Activated CD4-positive, CD25-positive, alpha-beta regulatory T cell treated with anti-CD3 and anti-CD28 coated beads, Interleukin-2, amount 50 U/mL, for 16 hours (primary cell): ENCODE data around the gene KLHL28.

ENCODE experiments used
- DNase-seq: peaks from one replicate; pipeline ENCODE4 v3.0.0-alpha.2; 2020; ENCODE audit warnings: low read depth, low spot score

Gene KLHL28

DNA sequence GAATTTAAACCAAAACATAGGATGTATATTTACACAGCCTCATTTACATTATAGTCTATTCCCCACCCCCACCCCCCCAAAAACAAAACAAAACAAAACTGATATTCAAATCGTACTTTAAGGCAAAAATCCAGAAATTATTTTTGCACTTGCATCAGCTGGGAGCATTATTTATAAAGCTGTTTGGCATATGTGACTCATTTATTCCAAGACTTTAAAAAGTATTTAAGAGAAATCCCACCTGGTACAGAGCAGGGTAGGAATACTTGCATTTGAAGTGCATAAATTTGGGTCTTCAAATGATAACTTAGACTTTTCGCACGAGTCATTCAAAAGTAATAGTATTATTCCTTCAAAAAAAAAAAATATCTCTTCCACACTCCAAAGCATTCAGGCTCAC lies 1.1 kb downstream of the KLHL28 start:
- DNase-seq, result no peak

GRCh38 chr14:44960146-44960545 lies 1.6 kb downstream of the KLHL28 start:
- no peak for DNase-seq

- no peak for DNase-seq
Measured at GRCh38 chr14:44959538-44959937, 2.2 kb downstream of the KLHL28 start.

GRCh38 chr14:44956866-44957265 lies 4.9 kb downstream of the KLHL28 start:
- no peak for DNase-seq

- DNase-seq, result no peak
Measured at GRCh38 chr14:44955528-44955927, 6.2 kb downstream of the KLHL28 start.

DNA sequence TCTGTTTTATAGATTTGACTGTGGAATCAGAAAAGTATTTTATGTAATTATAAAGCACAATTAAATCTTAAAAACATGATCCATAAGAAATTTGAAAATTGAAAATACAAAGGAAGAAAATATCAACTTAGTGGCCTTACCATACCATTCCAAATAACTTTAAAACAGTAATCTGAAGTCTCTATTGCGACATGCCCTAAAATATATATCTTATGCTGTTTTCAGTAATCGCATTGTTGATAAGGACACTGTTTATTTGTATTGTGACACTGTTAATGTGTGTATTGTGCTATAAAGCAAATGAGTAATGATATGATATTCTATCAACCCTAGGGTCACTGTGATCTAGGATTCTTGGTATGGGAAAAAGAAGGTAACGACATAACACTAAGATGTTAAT lies 7.0 kb downstream of the KLHL28 start:
- DNase-seq, result no peak

DNA sequence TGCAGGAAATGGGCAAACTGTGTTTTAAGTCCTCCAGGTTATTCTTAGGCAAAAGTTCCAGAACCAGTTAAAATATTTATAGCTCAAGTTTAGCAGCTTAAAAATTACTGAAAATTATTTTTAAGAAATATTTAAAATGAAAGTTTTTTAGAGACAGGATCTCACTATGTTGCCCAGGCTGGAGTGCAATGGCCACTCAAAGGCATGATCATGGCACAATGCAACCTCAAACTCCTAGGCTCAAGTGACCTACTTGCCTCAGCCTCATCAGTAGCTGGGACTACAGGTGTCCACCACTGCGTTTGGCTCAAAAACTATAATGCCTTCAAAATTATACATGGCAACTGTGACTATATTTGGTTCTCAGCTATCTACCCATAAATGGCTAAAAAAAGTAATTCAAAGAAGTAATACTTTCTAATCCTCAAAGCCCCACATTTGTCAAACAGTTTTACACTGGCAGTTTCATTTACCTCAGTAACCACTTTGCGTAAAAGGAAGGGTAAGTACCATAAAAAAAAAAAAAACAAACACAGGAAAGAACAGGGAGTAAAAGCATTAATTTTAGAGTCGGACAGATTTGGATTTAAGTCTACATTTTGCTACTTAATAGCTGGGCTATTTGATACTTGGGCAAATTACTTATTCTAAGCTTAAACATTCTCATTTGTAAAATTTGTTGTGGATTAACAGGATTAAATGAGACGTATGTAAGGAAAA lies 9.2 kb downstream of the KLHL28 start:
- DNase-seq, result no peak

- DNase-seq, result no peak
Measured at GRCh38 chr14:44951051-44951450, 10.7 kb downstream of the KLHL28 start.

GRCh38 chr14:44945264-44945663 lies 16.5 kb downstream of the KLHL28 start:
- no peak for DNase-seq

- no peak for DNase-seq
Measured at GRCh38 chr14:44944107-44944506, 17.6 kb downstream of the KLHL28 start.

DNA sequence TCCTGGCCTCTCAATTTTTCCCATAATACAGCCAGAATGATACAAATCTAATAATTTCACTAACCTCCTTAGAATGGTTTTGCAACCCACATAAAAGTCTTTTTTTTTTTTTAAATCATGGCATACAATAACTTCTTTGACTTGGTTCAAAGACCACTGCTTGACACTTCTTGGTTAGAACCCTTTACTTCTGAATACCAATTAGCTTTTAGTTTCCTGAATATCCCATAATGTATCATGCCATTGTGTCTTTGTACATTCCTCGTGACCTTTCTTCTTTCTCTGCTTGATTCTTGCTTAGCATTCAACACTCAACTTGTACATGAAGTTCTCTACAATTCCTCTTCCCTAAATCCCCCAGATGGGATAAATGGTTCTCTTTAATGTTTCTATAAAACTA lies 19.3 kb downstream of the KLHL28 start:
- no peak for DNase-seq

DNA sequence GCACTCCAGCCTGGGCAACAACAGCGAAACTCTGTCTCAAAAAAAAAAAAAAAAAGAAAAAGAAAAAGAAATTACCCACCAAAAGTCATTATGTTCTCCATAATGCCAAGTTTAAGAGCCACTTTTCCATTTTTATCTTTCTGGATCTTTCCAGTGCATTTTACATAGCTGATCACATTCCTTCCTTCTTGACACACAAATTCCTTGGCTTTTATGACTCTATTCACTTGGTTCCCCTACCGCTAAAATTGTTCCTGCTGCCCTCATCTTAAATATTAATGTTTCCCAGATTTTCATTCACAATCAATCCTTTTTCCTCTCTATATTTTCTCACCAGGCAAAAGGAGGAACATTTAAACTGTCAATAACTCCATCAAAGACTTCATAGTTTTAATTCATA lies 20.2 kb downstream of the KLHL28 start:
- DNase-seq, result no peak

GRCh38 chr14:44940944-44941343 lies 20.8 kb downstream of the KLHL28 start:
- no peak for DNase-seq

GRCh38 chr14:44940211-44940610 lies 21.5 kb downstream of the KLHL28 start:
- no peak for DNase-seq

DNA sequence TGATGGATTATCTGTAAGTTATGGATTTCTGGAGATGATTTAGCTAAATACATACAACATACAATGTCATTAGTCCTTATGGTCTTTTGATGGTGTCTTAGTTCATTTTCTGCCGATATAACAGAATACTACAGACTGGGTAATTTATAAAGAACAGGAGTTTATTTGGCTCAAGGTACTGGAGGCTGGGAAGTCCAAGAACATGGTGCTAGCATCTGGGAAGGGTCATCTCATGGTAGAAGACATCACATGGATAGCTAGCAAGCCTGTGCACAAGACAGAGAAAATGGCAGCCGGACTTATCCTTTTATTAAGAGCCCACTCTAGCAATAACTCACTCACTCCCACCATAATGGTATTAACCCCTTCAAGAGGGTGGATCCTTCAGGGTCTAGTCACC lies 24.2 kb downstream of the KLHL28 start:
- DNase-seq, result no peak

GRCh38 chr14:44935155-44935554 lies 26.6 kb downstream of the KLHL28 start:
- DNase-seq, result no peak

GRCh38 chr14:44928793-44929192 lies 33.0 kb downstream of the KLHL28 start:
- DNase-seq, result no peak

DNA sequence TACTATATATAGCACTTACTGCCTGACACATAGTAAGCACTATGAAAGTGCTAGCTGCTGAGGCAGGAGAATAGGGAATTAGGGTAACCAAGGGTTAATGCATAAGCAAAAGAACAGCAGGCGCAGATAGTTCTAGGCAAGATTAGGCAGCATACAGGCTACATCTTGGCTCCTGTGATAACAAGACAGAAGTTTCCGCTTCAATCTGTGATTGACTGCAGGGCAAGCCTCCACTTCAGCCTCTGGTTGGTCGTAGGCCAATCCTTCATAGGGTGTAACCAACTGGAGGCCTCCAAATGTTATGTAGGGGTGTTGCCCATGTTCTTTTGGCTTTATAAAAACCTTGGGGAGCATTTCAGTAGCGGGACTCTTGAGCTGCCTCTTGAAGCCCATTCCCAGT lies 46.9 kb downstream of the KLHL28 start:
- no peak for DNase-seq

DNA sequence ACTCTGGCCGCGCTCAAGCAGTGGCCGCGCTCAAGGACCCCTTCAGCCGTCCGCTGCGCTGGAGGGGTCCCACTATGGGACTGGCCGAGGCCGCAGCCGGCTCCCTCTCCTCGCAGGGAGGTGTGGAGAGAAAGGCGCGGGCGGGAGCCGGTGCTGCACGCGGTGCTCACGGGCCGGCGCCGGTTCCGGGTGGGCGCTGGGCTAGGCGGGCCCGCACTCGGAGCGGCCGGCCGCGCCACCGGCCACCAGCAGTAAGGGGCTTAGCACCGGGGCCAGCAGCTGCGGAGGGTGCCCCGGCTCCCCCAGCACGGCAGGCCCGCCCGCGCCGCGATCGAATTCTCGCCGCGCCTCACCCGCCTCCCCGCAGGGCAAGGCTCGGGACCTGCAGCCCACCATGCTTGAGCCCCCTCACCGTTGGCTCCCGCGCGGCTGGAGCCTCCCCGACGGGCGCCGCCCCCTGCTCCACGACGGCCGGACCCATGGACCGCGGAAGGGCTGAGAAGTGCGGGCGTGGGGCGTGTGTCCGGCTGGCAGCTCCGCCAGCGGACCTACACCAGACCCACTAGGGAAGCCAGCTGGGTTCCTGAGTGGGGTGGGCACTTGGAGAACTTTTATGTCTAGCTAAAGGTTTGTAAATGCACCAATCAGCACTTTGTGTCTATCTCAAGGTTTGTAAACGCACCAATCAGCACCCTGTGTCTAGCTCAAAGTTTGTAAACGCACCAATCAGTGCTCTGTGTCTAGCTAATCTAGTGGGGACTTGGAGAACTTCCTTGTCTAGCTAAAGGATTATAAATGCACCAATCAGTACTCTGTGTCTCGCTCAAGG lies 49.5 kb downstream of the KLHL28 start:
- no peak for DNase-seq

GRCh38 chr14:44910821-44911220 lies 50.9 kb downstream of the KLHL28 start:
- DNase-seq, result no peak

GRCh38 chr14:44901696-44902095 lies 60.1 kb downstream of the KLHL28 start:
- no peak for DNase-seq

DNA sequence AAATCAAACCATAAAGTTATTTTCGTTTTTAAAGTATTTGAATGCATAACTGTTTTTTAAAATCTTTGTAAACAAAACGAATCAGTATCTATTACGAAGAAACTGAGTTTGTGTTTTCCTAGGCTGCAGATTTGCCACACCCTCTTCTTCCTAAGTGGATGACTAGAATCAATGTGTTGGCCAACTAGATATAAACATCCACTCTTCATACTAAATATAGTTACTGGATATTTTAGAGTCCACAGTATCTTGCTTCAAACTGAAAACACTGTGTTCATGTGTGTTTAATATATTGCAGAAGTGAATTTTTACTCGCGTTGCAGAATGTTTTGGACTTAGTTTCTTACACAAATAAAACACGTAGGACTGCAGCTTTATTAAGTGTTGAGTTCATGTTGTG lies 63.2 kb downstream of the KLHL28 start:
- no peak for DNase-seq

- DNase-seq, result no peak
Measured at GRCh38 chr14:44897845-44898151, 63.9 kb downstream of the KLHL28 start.
